Sigmoid colon (tissue), 7 donors: Measurements from ENCODE around the gene CDKN2B. TPM values are rescaled to one million over a fixed set of nuclear protein-coding genes. Genes with fewer than 3 reads are reported as not detected.

Source experiments
- DNase-seq: peaks from one replicate; pipeline ENCODE4 v3.0.0-alpha.2; 2019
- H3K27ac ChIP-seq, 4 donors: fragments of 200-600 bp; sonication (generic); one replicate each; pipeline ENCODE4 v1.5.1; 2016 to 2019; ENCODE audit warnings: mild to moderate bottlenecking in 1 of 4
- H3K27me3 ChIP-seq, 3 donors: fragments of 200-600 bp; sonication (generic); one replicate each; pipeline ENCODE4 v1.5.1; 2019; ENCODE audit warnings: mild to moderate bottlenecking in 1 of 3
- H3K36me3 ChIP-seq, 4 donors: fragments of 200-600 bp; sonication (generic); one replicate each; pipeline ENCODE4 v1.5.1; 2016 to 2019
- H3K4me1 ChIP-seq, 4 donors: fragments of 200-600 bp; sonication (generic); one replicate each; pipeline ENCODE4 v1.5.1; 2017 to 2019
- H3K4me3 ChIP-seq, 4 donors: fragments of 200-600 bp; sonication (generic); one replicate each; pipeline ENCODE4 v1.5.1; 2017 to 2019; ENCODE audit warnings: mild to moderate bottlenecking in 2 of 4, moderate library complexity in 1 of 4
- H3K9me3 ChIP-seq, 4 donors: fragments of 200-600 bp in 3 of 4; sonication (generic) in 3 of 4; one replicate each; pipeline versions ENCODE4 v1.5.1 to v1.6.1; 2013 to 2019
- EP300 ChIP-seq, 4 donors: sonication (generic); formaldehyde crosslinking; IDR thresholded peaks; one replicate each; pipeline ENCODE4 v1.6.1; 2017; ENCODE audit warnings: antibody characterized with exemption in 4 of 4
- POLR2A ChIP-seq, 2 donors: fragments of 450-650 bp; IDR thresholded peaks; one replicate each; pipeline ENCODE4 v1.6.1; 2016; ENCODE audit warnings: antibody characterized with exemption in 2 of 2, mild to moderate bottlenecking in 2 of 2, moderate library complexity in 2 of 2
- POLR2AphosphoS5 ChIP-seq, 4 donors: sonication (generic); formaldehyde crosslinking; IDR thresholded peaks; one replicate each; pipeline ENCODE4 v1.6.1; 2017; ENCODE audit warnings: antibody characterized with exemption in 4 of 4
- WGBS, 2 donors: extraction: QIAGEN DNeasy Blood & Tissue Kit; methylation state at CpG; one replicate each; pipeline ENCODE4 v1.1.7; 2013; 5-methylcytosine and 5-hydroxymethylcytosine counted together
- intact Hi-C: fragments of 100-400 bp; cut with DNase I; formaldehyde crosslinking; loops from one replicate; pipeline ENCODE4 v1.15.1; 2023
- polyA plus RNA-seq, 3 donors: library from polyadenylated mRNA; stranded (reverse); fragments of 200-250 nt; gene quantifications; one replicate each; pipeline ENCODE4 v1.2.3, GENCODE V29; 2013
- total RNA-seq, 4 donors: library from RNA; depleted of rRNA; stranded (reverse); fragments of >200 nt; gene quantifications; one replicate each; pipeline ENCODE4 v1.1.0, GENCODE V29; 2016
- TF ChIP-seq, protein P1 (sequence below), 4 experiments: fragments of 450-650 bp in 3 of 4; fragments of 200-600 bp in 1 of 4; IDR thresholded peaks; one replicate each; pipeline ENCODE4 v1.5.1; 2016 to 2019; ENCODE audit warnings: antibody characterized with exemption in 4 of 4, mild to moderate bottlenecking in 3 of 4, moderate library complexity in 2 of 4
- donor health status: healthy with polysubstance abuse.
- donor health status: Bipolar disorder and iron deficiency.
- donor health status: healthy.

The CDKN2B gene
- total and polyA plus RNA-seq, 7 donors, result 3.0 to 124 (median 6.1) TPM

DNA sequence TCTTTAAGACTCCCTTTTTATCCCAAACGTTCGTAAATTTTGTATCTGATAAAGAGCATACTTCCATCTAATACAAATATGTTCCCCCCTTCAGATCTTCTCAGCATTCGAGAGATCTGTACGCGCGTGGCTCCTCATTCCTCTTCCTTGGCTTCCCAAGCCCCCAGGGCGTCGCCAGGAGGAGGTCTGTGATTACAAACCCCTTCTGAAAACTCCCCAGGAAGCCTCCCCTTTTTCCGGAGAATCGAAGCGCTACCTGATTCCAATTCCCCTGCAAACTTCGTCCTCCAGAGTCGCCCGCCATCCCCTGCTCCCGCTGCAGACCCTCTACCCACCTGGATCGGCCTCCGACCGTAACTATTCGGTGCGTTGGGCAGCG, 34.8 kb downstream of the CDKN2B start:
- H3K27ac ChIP-seq, result no peak overlapping the region
- H3K4me1 ChIP-seq, result peaks cover 0 to 26% (median 20%) of the 10 kb centered on the region in 4 donors
- WGBS, 2 donors, result 4 to 5% methylated on average over 21 of the region's 21 CpGs
- H3K36me3 ChIP-seq, result no peaks in the 10 kb centered on the region
- DNase-seq, result no peak
- intact Hi-C loops, result no loop called here
- TF ChIP-seq POLR2A (IDR thresholded peaks at IDR 0.05) (no peak), POLR2AphosphoS5 (IDR thresholded peaks at IDR 0.05) (no peak), EP300 (IDR thresholded peaks at IDR 0.05) (no peak)
- TF ChIP-seq, protein P1, sequence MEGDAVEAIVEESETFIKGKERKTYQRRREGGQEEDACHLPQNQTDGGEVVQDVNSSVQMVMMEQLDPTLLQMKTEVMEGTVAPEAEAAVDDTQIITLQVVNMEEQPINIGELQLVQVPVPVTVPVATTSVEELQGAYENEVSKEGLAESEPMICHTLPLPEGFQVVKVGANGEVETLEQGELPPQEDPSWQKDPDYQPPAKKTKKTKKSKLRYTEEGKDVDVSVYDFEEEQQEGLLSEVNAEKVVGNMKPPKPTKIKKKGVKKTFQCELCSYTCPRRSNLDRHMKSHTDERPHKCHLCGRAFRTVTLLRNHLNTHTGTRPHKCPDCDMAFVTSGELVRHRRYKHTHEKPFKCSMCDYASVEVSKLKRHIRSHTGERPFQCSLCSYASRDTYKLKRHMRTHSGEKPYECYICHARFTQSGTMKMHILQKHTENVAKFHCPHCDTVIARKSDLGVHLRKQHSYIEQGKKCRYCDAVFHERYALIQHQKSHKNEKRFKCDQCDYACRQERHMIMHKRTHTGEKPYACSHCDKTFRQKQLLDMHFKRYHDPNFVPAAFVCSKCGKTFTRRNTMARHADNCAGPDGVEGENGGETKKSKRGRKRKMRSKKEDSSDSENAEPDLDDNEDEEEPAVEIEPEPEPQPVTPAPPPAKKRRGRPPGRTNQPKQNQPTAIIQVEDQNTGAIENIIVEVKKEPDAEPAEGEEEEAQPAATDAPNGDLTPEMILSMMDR (IDR thresholded peaks at IDR 0.05), result no peak
- H3K4me3 ChIP-seq, result peak overlapping the region; percentile 9 to 40 (median 30)
- H3K9me3 ChIP-seq, result no peaks in the 10 kb centered on the region
- H3K27me3 ChIP-seq, result peaks cover 69 to 100% (median 95%) of the 10 kb centered on the region in 3 donors

DNA sequence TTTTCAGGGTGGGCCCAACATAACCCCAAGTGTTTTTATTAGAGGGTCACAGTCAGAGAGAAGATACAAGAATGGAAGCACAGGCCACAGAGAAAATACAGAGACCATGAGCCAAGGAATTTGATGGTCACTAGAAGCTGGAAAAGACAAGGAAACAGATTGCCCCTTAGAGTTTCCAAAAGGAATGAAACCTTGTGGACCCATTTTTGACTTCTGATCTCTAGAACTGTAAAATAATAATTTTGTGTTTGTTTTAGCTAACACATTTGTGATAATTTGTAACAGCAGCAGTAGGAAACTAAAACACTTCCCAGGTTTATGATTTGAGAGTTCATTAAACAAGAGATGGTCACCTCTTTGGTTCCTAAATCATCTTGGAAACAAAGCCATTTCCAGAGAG, 36.7 kb downstream of the CDKN2B start:
- H3K4me1 ChIP-seq, result peaks cover 0 to 36% (median 30%) of the 10 kb centered on the region in 4 donors
- no peaks in the 10 kb centered on the region for H3K9me3 ChIP-seq
- H3K36me3 ChIP-seq, result no peaks in the 10 kb centered on the region
- H3K27ac ChIP-seq, result no peak overlapping the region
- intact Hi-C loops, result no loop called here
- H3K27me3 ChIP-seq, result peaks cover 83 to 100% (median 100%) of the 10 kb centered on the region in 3 donors
- no peak for DNase-seq
- no peak overlapping the region for H3K4me3 ChIP-seq
- no peak for TF ChIP-seq EP300 (IDR thresholded peaks at IDR 0.05)
- TF ChIP-seq POLR2AphosphoS5 (IDR thresholded peaks at IDR 0.05), result no peak
- TF ChIP-seq, protein P1 (IDR thresholded peaks at IDR 0.05), result no peak
- TF ChIP-seq POLR2A (IDR thresholded peaks at IDR 0.05), result no peak

DNA sequence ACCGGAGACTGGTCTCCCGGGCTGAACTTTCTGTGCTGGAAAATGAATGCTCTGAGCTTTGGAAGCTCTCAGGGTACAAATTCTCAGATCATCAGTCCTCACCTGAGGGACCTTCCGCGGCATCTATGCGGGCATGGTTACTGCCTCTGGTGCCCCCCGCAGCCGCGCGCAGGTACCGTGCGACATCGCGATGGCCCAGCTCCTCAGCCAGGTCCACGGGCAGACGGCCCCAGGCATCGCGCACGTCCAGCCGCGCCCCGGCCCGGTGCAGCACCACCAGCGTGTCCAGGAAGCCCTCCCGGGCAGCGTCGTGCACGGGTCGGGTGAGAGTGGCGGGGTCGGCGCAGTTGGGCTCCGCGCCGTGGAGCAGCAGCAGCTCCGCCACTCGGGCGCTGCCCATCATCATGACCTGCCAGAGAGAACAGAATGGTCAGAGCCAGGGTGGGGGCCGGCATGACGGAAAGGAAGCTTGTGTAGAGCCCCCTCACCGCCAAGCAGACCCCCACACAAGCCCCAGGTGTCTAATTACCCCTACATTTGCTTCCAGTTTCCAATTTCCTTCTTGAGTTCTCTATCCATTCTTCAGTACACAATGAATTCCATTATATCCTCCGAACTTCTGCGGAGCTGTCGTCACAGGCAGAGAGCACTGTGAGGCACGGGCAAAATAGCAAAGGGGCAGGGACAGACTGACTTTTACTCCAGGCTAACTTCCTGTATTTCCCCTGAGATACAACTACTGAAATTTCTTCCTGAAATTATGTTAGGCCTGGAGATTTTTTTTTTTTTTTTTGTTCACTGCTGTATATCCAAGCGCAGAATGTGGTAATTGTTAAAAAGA, 38.1 kb downstream of the CDKN2B start:
- intact Hi-C loops, result no loop called here
- 7 to 12% methylated on average over 45 of the region's 45 CpGs for WGBS, 2 donors
- DNase-seq, result no peak
- Histone ChIP-seq H3K36me3 (no peaks in the 10 kb centered on the region), H3K9me3 (no peaks in the 10 kb centered on the region), H3K4me1 (peaks cover 0 to 37% (median 31%) of the 10 kb centered on the region in 4 donors), H3K27ac (no peak overlapping the region), H3K27me3 (peaks cover 88 to 100% (median 100%) of the 10 kb centered on the region in 3 donors), H3K4me3 (no peak overlapping the region)
- TF ChIP-seq, protein P1 (IDR thresholded peaks at IDR 0.05), result no peak
- TF ChIP-seq EP300 (IDR thresholded peaks at IDR 0.05), result no peak
- TF ChIP-seq POLR2A (IDR thresholded peaks at IDR 0.05), result no peak

DNA sequence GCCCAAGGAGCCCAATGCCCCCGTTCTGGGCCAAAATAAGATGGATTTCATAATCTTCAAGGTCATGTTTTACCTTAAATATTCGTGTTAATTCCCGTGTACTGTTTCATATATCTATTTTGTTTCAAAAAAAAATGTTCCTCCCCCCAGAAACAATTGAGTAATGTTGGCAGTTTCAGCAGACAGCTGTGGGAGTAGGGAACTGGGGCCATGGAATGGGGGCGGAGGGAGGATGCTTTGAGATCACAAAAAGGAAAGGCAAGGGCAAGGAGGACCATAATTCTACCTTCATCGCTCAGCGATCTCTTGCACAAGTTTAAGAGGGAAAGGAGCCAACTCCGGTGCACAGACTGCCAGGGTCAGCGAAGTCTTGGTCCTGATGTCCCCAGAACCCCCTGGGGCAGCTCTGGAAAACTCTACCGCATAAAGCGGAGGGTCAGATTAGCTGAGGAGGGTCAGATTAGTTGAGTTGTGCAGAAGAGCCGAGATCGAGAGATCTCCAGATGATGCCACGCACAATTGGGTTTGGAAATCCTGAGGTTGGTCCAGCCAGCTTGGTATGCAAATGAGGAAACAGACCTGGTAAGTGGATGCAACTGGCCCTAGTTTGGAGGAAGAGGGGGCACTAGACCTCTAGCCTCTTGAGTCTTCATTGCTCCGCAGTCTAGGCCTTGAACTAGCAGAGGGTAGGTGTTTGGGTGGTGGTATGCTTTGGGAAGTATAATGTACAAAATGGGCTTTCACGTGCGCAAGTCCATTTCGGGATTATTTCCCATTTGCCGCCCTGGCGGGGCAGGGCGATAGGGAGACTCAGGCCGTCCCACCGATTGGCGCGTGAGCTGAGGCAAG, 38.9 kb downstream of the CDKN2B start:
- intact Hi-C loops, result no loop called here
- no peaks in the 10 kb centered on the region for H3K36me3 ChIP-seq
- peaks cover 81 to 100% (median 100%) of the 10 kb centered on the region in 3 donors for H3K27me3 ChIP-seq
- peaks cover 0 to 41% (median 35%) of the 10 kb centered on the region in 4 donors for H3K4me1 ChIP-seq
- TF ChIP-seq POLR2AphosphoS5 (IDR thresholded peaks at IDR 0.05), result no peak
- TF ChIP-seq POLR2A (IDR thresholded peaks at IDR 0.05), result no peak
- no peak for TF ChIP-seq EP300 (IDR thresholded peaks at IDR 0.05)
- TF ChIP-seq, protein P1 (IDR thresholded peaks at IDR 0.05), result no peak
- no peak for DNase-seq
- no peak overlapping the region for H3K4me3 ChIP-seq
- H3K27ac ChIP-seq, result no peak overlapping the region
- WGBS, 2 donors, result 16 to 27% methylated on average over 24 of the region's 24 CpGs
- no peaks in the 10 kb centered on the region for H3K9me3 ChIP-seq
